ENCODE measurements around the gene AGBL5. TPM values are rescaled to one million over a fixed set of nuclear protein-coding genes. Genes with fewer than 3 reads are reported as not detected.

The AGBL5 gene
- total RNA-seq, 1 donor from 2014 or later, result 68.3 TPM

DNA sequence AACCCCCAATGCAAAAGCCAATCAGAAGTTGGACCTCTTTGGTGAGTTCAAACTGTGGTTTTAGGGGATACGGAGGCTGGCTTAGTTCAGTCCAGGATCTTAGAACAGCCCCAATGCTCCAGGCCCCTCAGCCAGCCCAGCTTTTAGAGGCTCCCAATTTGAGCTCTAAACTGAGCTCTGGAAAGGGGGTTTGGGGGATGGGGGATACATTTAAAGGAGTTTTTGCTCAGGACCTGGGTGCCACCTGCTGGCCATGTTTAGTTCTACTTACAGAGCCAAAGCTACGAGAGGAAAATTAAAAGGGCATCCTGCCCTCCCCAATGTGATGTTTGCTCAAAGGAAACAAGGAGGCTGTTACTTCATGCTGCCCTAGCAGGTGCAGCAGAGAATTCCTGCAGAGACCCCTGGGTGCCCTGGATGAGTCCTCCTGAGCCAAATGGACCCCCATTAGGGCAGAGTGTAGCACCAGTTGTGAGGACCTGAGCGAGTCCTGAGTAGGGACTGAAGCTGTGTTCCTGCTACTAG lies 34.6 kb upstream of the AGBL5 start:
- Histone ChIP-seq H2AFZ (replicated peaks) (no peak overlapping the region), H3K36me3 (no peaks in the 10 kb centered on the region), H3K4me3 (no peak overlapping the region), H3K9me3 (ENCODE audit: low read depth) (no peaks in the 10 kb centered on the region), H3K9ac (no peak overlapping the region), H3K27ac (no peak overlapping the region), H3K27me3 (no peaks in the 10 kb centered on the region), H3K79me2 (ENCODE audit: low read depth) (no peaks in the 10 kb centered on the region), H3F3A (ENCODE audit: low read depth) (no peaks in the 10 kb centered on the region), H3K4me1 (no peaks in the 10 kb centered on the region), H4K20me1 (ENCODE audit: low read depth) (peaks cover 21% of the 10 kb centered on the region), H3K4me2 (no peak overlapping the region)
- peak; percentile 87 for DNase-seq (ENCODE audit: low spot score)
- Mint-ChIP-seq H3K27me3 (ENCODE audit: insufficient read depth, low read depth) (peaks cover 7% of the 10 kb centered on the region), H3K9me3 (peaks cover 16% of the 10 kb centered on the region), H3K36me3 (peaks cover 14% of the 10 kb centered on the region), H3K4me1 (peaks cover 24% of the 10 kb centered on the region), H3K4me3 (no peak overlapping the region), H3K27ac (no peak overlapping the region)
- TF ChIP-seq CTCF (IDR thresholded peaks at IDR 0.05), result peak; percentile 80
- no peak for TF ChIP-seq EZH2 (IDR thresholded peaks at IDR 0.05)
- no peak for TF ChIP-seq EZH2phosphoT487 (IDR thresholded peaks at IDR 0.05)

GRCh38 chr2:27018142-27018541 lies 33.3 kb upstream of the AGBL5 start:
- H3K27ac Mint-ChIP-seq, result no peak overlapping the region
- no peaks in the 10 kb centered on the region for H3K27me3 ChIP-seq
- H3K79me2 ChIP-seq (ENCODE audit: low read depth), result no peaks in the 10 kb centered on the region
- H3K4me3 Mint-ChIP-seq, result no peak overlapping the region
- H3K9me3 ChIP-seq (ENCODE audit: low read depth), result no peaks in the 10 kb centered on the region
- no peaks in the 10 kb centered on the region for H3K36me3 ChIP-seq
- H3K4me1 Mint-ChIP-seq, result peaks cover 24% of the 10 kb centered on the region
- H3K9me3 Mint-ChIP-seq, result peaks cover 8% of the 10 kb centered on the region
- no peak overlapping the region for H3K4me3 ChIP-seq
- H3K4me2 ChIP-seq, result no peak overlapping the region
- H3K27ac ChIP-seq, result no peak overlapping the region
- peaks cover 9% of the 10 kb centered on the region for H3K36me3 Mint-ChIP-seq
- H2AFZ ChIP-seq (replicated peaks), result no peak overlapping the region
- peaks cover 32% of the 10 kb centered on the region for H4K20me1 ChIP-seq (ENCODE audit: low read depth)
- TF ChIP-seq EZH2 (IDR thresholded peaks at IDR 0.05) (no peak), EZH2phosphoT487 (IDR thresholded peaks at IDR 0.05) (no peak), CTCF (IDR thresholded peaks at IDR 0.05) (no peak)
- no peaks in the 10 kb centered on the region for H3F3A ChIP-seq (ENCODE audit: low read depth)
- H3K9ac ChIP-seq, result no peak overlapping the region
- peaks cover 7% of the 10 kb centered on the region for H3K27me3 Mint-ChIP-seq (ENCODE audit: insufficient read depth, low read depth)
- H3K4me1 ChIP-seq, result no peaks in the 10 kb centered on the region
- DNase-seq (ENCODE audit: low spot score), result no peak

DNA sequence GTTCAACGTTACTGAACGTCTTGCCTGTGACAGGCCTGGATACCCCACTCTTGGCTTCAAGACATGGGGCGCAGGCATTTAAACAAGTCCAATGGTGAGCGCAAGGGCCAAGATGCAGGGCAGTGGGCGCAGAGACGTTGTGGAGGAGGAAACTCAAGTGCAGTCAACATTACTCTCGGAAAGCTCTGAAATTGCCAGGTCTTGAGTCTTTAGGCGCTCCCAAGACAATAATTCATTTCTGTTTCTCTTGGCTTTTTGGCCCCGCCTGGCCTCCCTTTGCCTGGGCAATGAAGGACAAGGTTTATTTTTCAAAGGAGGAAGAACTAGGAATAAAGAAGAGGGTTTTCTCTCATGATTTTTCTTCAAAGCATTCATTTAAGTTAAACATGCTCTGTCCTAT lies 32.0 kb upstream of the AGBL5 start:
- H3K4me3 Mint-ChIP-seq, result no peak overlapping the region
- H3K27ac ChIP-seq, result no peak overlapping the region

More for the DNA sequence above, 32.0 kb upstream of the AGBL5 start:
- H3K4me3 ChIP-seq, result no peak overlapping the region
- H3K36me3 ChIP-seq, result no peaks in the 10 kb centered on the region
- no peaks in the 10 kb centered on the region for H3K79me2 ChIP-seq (ENCODE audit: low read depth)
- Mint-ChIP-seq H3K27me3 (ENCODE audit: insufficient read depth, low read depth) (peaks cover 7% of the 10 kb centered on the region), H3K4me1 (peaks cover 24% of the 10 kb centered on the region), H3K36me3 (peaks cover 7% of the 10 kb centered on the region), H3K27ac (no peak overlapping the region), H3K9me3 (no peaks in the 10 kb centered on the region)
- H3K4me1 ChIP-seq, result no peaks in the 10 kb centered on the region
- H3K9ac ChIP-seq, result no peak overlapping the region
- TF ChIP-seq EZH2 (IDR thresholded peaks at IDR 0.05), result no peak
- TF ChIP-seq EZH2phosphoT487 (IDR thresholded peaks at IDR 0.05), result no peak
- TF ChIP-seq CTCF (IDR thresholded peaks at IDR 0.05), result no peak
- no peaks in the 10 kb centered on the region for H3F3A ChIP-seq (ENCODE audit: low read depth)
- no peaks in the 10 kb centered on the region for H3K27me3 ChIP-seq
- peaks cover 44% of the 10 kb centered on the region for H4K20me1 ChIP-seq (ENCODE audit: low read depth)
- H2AFZ ChIP-seq (replicated peaks), result no peak overlapping the region
- DNase-seq (ENCODE audit: low spot score), result no peak
- H3K9me3 ChIP-seq (ENCODE audit: low read depth), result no peaks in the 10 kb centered on the region
- H3K4me2 ChIP-seq, result no peak overlapping the region

All from neural progenitor cell (in vitro differentiated cells).